ENCODE measurements around the gene RFESD. TPM values are rescaled to one million over a fixed set of nuclear protein-coding genes. Genes with fewer than 3 reads are reported as not detected.
A peak's percentile ranks its signal among the peaks of the same experiment; 100 is the strongest.
"Not testable (repeated sequence)": the region's sequence is repeated elsewhere in the genome, so short reads cannot be mapped to it uniquely, and the experiment has no call there.

Gene RFESD
- total RNA-seq, 1 donor: 1.6 TPM

GRCh38 chr5:95627971-95628810 lies 18.4 kb upstream of the RFESD start:
- DNase-seq (ENCODE audit: low read depth in 2 of 3, low spot score in 2 of 3): no peak

- DNase-seq (ENCODE audit: low read depth in 2 of 3, low spot score in 2 of 3): no peak
Measured at GRCh38 chr5:95628933-95629332, 17.6 kb upstream of the RFESD start.

GRCh38 chr5:95630394-95630917 lies 16.1 kb upstream of the RFESD start:
- no peak for DNase-seq (ENCODE audit: low read depth in 2 of 3, low spot score in 2 of 3)

- DNase-seq (ENCODE audit: low read depth in 2 of 3, low spot score in 2 of 3): no peak
Measured at GRCh38 chr5:95631255-95631958, 15.2 kb upstream of the RFESD start.

- peak; percentile 47 to 50 (median 49) for DNase-seq (ENCODE audit: low read depth in 2 of 3, low spot score in 2 of 3)
Measured at GRCh38 chr5:95631991-95632675, 14.4 kb upstream of the RFESD start.

GRCh38 chr5:95632942-95633341 lies 13.6 kb upstream of the RFESD start:
- DNase-seq (ENCODE audit: low read depth in 2 of 3, low spot score in 2 of 3): not testable (repeated sequence)

GRCh38 chr5:95633671-95634070 lies 12.9 kb upstream of the RFESD start:
- no peak for DNase-seq (ENCODE audit: low read depth in 2 of 3, low spot score in 2 of 3)

- no peak for DNase-seq (ENCODE audit: low read depth in 2 of 3, low spot score in 2 of 3)
Measured at GRCh38 chr5:95634081-95634480, 12.5 kb upstream of the RFESD start.

- DNase-seq (ENCODE audit: low read depth in 2 of 3, low spot score in 2 of 3): no peak
Measured at GRCh38 chr5:95638632-95639031, 7.9 kb upstream of the RFESD start.

- DNase-seq (ENCODE audit: low read depth in 2 of 3, low spot score in 2 of 3): no peak
Measured at GRCh38 chr5:95641741-95642220, 4.8 kb upstream of the RFESD start.

GRCh38 chr5:95643152-95643551 lies 3.4 kb upstream of the RFESD start:
- no peak for DNase-seq (ENCODE audit: low read depth in 2 of 3, low spot score in 2 of 3)

GRCh38 chr5:95644351-95645042 lies 2.1 kb upstream of the RFESD start:
- DNase-seq (ENCODE audit: low read depth in 2 of 3, low spot score in 2 of 3): peak in 2 of 3 donors; percentile 61 to 82

- DNase-seq (ENCODE audit: low read depth in 2 of 3, low spot score in 2 of 3): not testable (repeated sequence)
Measured at GRCh38 chr5:95646226-95646568, 380 bp upstream of the RFESD start.

- DNase-seq (ENCODE audit: low read depth in 2 of 3, low spot score in 2 of 3): peak in 1 of 3 donors; percentile 28
Measured at GRCh38 chr5:95647886-95648860, 1.6 kb downstream of the RFESD start.

- DNase-seq (ENCODE audit: low read depth in 2 of 3, low spot score in 2 of 3): no peak
Measured at GRCh38 chr5:95649274-95649673, 2.7 kb downstream of the RFESD start.

- no peak for DNase-seq (ENCODE audit: low read depth in 2 of 3, low spot score in 2 of 3)
Measured at GRCh38 chr5:95649842-95650620, 3.5 kb downstream of the RFESD start.

GRCh38 chr5:95652849-95653248 lies 6.3 kb downstream of the RFESD start:
- no peak for DNase-seq (ENCODE audit: low read depth in 2 of 3, low spot score in 2 of 3)

GRCh38 chr5:95654196-95654595 lies 7.6 kb downstream of the RFESD start:
- no peak for DNase-seq (ENCODE audit: low read depth in 2 of 3, low spot score in 2 of 3)

- DNase-seq (ENCODE audit: low read depth in 2 of 3, low spot score in 2 of 3): no peak
Measured at GRCh38 chr5:95655575-95655974, 9.0 kb downstream of the RFESD start.

All from hematopoietic multipotent progenitor cell (in vitro differentiated cells).